Activated CD8-positive, alpha-beta memory T cell treated with anti-CD3 and anti-CD28 coated beads, Interleukin-2, amount 50 U/mL, for 1 hour (primary cell): ENCODE results near the gene STK10.
"Not testable (repeated sequence)": the region's sequence is repeated elsewhere in the genome, so short reads cannot be mapped to it uniquely, and the experiment has no call there.

Experiments used
- DNase-seq: peaks from one replicate; pipeline ENCODE4 v3.0.0-alpha.2; 2020; ENCODE audit errors: extremely low read depth

The STK10 gene

GRCh38 chr5:172165465-172165864, 22.6 kb downstream of the STK10 start:
- no peak for DNase-seq

- DNase-seq = no peak
Observed at GRCh38 chr5:172164769-172165212, 23.2 kb downstream of the STK10 start.

GRCh38 chr5:172163346-172163745, 24.7 kb downstream of the STK10 start:
- no peak for DNase-seq

GRCh38 chr5:172162987-172163343, 25.1 kb downstream of the STK10 start:
- no peak for DNase-seq

- DNase-seq = no peak
Observed at GRCh38 chr5:172162323-172162986, 25.6 kb downstream of the STK10 start.

- no peak for DNase-seq
Observed at GRCh38 chr5:172160506-172160905, 27.5 kb downstream of the STK10 start.

- DNase-seq = no peak
Observed at GRCh38 chr5:172159016-172159415, 29.0 kb downstream of the STK10 start.

GRCh38 chr5:172156541-172156994, 31.5 kb downstream of the STK10 start:
- DNase-seq = no peak

GRCh38 chr5:172155101-172155500, 32.9 kb downstream of the STK10 start:
- not testable (repeated sequence) for DNase-seq

GRCh38 chr5:172153695-172154094, 34.3 kb downstream of the STK10 start:
- no peak for DNase-seq

- DNase-seq = no peak
Observed at GRCh38 chr5:172151661-172152210, 36.3 kb downstream of the STK10 start.

- DNase-seq = no peak
Observed at GRCh38 chr5:172150514-172151425, 37.3 kb downstream of the STK10 start.

- not testable (repeated sequence) for DNase-seq
Observed at GRCh38 chr5:172149481-172149880, 38.5 kb downstream of the STK10 start.

GRCh38 chr5:172149073-172149472, 39.0 kb downstream of the STK10 start:
- DNase-seq = no peak

- no peak for DNase-seq
Observed at GRCh38 chr5:172148381-172148780, 39.6 kb downstream of the STK10 start.

- no peak for DNase-seq
Observed at GRCh38 chr5:172147857-172148256, 40.2 kb downstream of the STK10 start.

- DNase-seq = no peak
Observed at GRCh38 chr5:172146748-172147092, 41.3 kb downstream of the STK10 start.

GRCh38 chr5:172145870-172146747, 41.9 kb downstream of the STK10 start:
- DNase-seq = no peak

- no peak for DNase-seq
Observed at GRCh38 chr5:172144931-172145869, 42.8 kb downstream of the STK10 start.

- DNase-seq = no peak
Observed at GRCh38 chr5:172144291-172144815, 43.7 kb downstream of the STK10 start.
